HG03095 (cell line): Measurements from ENCODE around the gene HCAR1.
"Not testable (repeated sequence)": the region's sequence is repeated elsewhere in the genome, so short reads cannot be mapped to it uniquely, and the experiment has no call there.

ENCODE experiments used
- ATAC-seq: cut with Tn5 transposase; IDR thresholded peaks from one replicate; pipeline ENCODE4 v1.9.1; 2021; ENCODE audit warnings: moderate library complexity; ENCODE audit not compliant: unreplicated experiment

HCAR1 gene

GRCh38 chr12:122722387-122722786 is 8.3 kb downstream of the HCAR1 start:
- ATAC-seq, result no peak

DNA sequence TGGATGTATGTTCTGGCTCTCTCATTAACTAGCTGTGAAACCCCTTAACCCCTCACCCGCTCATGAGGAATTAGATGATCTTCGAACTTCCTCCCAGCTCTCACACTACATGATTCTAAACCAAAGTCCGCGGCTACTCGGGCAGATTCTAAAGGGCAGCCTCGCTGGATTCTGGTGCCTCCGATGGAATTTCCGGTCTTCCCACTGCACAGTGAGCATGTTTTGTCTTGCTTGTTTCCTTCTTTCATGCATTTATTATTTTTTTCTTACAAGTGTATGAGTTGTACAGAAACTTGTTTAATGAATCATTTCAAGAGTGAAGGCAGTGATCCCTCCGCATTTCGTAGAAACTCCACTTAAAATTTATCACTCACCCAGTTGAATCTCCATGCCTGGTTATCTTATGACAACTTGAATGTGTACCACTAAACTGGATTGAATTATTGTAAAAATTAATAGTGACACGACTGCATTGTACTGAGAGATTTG is 9.5 kb downstream of the HCAR1 start:
- no peak for ATAC-seq

GRCh38 chr12:122716658-122717057 is 14.0 kb downstream of the HCAR1 start, which contains the start of gene HCAR3:
TSS of gene HCAR3 (minus strand) at chr12:122716811. CDS start at chr12:122716737, 74 bp downstream.
- ATAC-seq, result not testable (repeated sequence)

DNA sequence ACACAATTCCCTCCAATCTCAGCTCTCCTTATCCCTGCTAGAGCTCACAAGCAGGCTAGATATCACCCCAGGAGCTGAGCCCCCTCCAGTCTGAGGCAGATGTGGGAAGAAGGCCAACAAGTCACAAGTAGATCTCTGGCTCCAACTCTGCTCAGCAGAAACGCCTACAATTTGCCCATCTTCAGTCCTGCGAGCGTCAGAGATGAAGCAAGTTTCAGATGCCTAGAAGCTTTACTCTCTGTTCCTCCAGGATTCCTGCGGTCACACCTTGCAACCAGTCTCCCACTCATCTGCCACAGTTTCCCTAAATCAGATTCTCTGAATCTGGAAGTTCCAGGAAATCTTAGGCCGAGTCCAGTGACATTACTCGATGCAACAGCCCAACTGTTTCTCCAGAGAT is 15.4 kb downstream of the HCAR1 start:
- ATAC-seq, result not testable (repeated sequence)

DNA sequence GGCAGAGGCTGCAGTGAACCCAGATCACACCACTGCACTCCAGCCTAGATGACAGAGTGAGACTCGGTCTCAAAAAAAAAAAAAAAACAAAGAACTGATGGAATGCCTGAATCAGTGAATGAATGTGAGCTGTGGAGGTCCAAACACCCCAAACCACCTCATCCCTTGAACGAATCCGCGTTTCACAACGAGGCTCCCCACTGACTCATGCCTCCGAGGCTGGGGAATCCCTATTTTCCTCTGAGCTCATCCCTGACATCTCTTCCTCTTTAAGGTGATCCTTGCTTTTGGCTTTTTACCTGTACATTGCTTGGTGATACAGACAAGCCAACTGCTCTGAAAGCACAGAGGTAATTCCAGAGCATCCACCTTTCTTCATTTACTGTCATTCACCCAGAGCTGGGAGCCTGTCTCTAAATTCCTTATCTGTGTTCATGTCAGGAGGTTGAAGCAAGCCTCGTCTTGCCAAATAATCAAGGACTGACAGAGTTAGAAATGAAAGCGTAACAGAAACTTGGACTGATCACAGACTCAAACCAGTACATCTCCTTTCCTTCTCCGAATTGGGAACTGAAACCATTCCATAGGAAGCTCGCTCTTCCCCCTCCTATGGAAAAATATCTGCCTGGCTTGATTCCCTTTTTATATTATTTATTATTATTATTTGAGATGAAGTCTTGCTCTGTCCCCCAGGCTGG is 17.0 kb downstream of the HCAR1 start:
- ATAC-seq, result not testable (repeated sequence)

DNA sequence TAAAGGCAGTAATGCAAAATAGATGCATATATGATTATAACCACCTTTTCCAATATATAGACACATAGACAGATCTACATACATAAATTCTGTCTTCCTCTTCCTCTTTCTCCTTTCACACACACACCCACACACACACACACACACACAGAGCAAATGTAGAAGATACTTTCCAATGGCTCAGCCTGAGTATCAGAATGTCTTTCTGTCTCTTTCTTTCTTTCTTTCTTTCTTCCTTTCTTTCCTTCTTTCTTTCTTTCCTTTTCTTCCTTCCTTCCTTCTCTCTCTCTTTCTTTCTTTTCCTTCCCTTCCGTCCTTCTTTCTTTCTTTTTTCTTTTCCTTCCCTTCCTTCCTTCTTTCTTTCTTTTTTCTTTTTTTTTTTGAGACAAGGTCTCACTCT is 19.4 kb downstream of the HCAR1 start:
- ATAC-seq, result not testable (repeated sequence)

GRCh38 chr12:122710341-122710740 is 20.3 kb downstream of the HCAR1 start:
- not testable (repeated sequence) for ATAC-seq

DNA sequence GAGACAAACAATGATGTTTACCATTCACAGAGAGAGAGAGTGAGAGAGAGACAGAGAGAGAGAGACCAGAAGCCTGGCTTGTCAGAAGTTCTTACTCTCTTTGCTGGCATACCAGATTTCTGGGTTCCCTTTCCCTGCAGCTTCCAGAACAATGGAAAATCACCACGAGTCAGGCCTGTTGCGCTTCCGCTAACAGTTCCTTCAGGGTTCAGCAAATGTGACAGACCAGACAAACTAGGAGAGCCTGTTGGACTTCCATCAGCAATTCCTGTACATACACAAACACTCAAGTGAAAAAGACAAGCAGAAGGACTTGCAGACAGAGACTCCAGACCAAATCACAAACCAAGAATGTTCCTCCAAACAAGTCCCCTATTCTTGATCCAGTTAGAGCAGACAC is 21.4 kb downstream of the HCAR1 start:
- ATAC-seq, result not testable (repeated sequence)

GRCh38 chr12:122703841-122704240 is 26.8 kb downstream of the HCAR1 start:
- not testable (repeated sequence) for ATAC-seq

GRCh38 chr12:122702890-122703611 is 27.6 kb downstream of the HCAR1 start, which contains the start of gene HCAR2:
TSS of gene HCAR2 (minus strand) at chr12:122703357. CDS start at chr12:122703283, 74 bp downstream.
- ATAC-seq, result not testable (repeated sequence)

DNA sequence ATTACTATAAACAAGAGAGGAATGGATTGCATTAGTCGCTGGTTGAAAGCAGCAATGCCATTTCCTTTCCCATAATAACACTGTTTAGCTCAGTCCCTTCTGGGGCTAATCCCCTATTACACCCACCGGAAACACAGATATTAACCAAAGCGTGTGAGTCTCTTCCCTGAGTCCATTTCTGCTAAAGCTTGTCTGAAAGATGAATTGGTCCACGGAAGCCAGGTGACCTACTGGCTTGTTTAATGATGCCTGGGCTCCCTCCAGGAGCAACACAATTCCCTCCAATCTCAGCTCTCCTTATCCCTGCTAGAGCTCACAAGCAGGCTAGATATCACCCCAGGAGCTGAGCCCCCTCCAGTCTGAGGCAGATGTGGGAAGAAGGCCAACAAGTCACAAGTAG is 29.2 kb downstream of the HCAR1 start:
- not testable (repeated sequence) for ATAC-seq

DNA sequence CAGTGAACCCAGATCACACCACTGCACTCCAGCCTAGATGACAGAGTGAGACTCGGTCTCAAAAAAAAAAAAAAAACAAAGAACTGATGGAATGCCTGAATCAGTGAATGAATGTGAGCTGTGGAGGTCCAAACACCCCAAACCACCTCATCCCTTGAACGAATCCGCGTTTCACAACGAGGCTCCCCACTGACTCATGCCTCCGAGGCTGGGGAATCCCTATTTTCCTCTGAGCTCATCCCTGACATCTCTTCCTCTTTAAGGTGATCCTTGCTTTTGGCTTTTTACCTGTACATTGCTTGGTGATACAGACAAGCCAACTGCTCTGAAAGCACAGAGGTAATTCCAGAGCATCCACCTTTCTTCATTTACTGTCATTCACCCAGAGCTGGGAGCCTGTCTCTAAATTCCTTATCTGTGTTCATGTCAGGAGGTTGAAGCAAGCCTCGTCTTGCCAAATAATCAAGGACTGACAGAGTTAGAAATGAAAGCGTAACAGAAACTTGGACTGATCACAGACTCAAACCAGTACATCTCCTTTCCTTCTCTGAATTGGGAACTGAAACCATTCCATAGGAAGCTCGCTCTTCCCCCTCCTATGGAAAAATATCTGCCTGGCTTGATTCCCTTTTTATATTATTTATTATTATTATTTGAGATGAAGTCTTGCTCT is 30.5 kb downstream of the HCAR1 start:
- not testable (repeated sequence) for ATAC-seq

DNA sequence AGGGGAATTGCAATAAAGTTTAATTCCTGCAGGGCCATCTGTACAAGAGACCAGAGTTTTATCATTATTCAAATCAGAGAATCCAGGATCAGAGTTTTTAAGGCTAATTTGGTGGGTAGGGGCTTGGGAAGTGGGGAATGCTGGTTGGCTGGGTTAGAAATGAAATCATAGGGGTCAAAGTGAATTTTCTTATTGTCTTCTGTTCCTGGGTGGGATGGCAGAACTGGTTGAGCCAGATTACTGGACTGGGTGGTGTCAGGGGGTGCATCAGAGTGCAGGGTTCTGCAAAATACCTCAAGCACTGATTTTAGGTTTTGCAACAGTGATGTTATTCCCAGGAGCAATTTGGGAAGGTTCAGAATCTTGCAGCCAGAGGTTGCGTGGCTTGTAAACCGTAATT is 33.7 kb downstream of the HCAR1 start:
- ATAC-seq, result not testable (repeated sequence)

DNA sequence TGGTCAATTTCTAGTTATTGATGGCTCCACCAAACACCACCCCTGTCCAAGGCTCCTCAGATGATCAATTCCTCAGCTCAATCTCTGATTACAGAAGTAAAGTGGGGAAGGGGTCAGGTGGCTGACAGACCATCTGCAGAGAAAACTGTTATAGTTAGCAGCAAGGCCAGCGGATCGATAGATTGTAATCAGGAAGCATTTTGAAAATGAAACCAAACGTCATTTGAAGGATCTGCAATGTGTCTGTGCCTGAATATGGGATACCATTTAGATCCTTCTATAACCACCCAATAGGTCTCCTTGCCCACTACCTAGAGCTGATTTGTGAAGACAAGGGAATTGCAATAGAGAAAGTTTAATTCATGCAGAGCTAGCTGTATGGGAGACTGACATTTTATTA is 39.1 kb downstream of the HCAR1 start:
- no peak for ATAC-seq

DNA sequence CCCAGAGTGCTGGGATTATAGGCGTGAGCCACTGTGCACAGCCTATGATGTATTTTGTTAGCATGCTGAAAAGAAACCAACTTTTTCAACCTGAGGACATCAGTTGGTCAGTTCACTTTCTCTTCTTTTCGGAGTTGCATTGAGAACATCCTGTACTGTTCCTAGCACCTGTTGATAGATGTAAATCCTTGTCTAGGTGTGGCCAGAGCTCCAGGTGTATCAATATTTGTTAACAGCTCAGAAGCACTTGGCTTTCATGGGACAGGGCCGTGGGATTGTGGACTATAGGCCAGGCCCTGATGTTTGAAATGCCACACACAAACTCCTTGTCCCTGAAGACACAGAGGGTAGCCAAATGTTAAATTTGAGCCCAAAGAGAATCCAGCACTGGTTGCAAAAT is 42.4 kb downstream of the HCAR1 start:
- no peak for ATAC-seq

DNA sequence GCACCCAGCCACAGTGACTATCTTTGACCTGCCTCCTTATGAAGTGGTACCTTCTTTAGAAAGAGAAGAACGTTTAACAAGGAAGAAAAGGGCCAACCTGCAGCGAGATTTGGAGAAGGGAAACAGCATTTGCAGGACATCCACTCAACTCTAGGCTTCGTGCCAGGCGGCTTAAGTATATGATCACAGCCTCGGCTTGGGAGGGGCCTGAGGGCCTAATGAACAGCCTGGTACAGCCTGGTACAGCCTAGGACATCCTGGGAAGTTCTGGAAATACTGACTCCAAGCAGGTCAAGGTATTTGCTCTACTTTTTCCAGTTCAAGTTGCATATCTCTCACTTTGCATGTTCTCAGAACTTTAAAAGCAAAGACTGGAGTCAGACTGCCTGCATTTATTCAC is 43.6 kb downstream of the HCAR1 start:
- ATAC-seq, result no peak

GRCh38 chr12:122686538-122686937 is 44.1 kb downstream of the HCAR1 start:
- no peak for ATAC-seq

DNA sequence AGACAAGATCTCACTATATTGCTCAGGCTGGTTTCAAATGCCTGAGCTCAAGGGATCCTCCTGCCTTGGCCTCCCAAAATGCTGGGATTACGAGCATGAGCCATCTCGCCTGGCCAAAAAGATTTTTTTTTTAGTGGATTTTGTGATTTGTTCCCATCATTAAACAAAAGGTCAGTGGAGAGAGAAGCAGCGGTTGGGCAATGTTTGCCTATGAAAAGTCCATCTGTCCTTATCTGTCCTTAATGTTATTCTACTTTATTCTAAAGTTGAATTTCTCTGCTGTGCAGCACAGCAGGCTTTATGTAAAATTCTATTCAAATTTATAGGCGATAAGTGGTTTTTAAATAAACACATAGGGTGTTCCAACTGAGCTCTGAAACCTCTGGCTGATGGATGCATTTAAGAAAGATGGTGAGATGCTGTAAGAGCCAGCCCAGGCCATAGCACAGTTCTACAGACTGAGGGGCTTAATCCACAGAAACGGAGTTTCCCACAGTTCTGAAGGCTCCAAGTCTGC is 46.3 kb downstream of the HCAR1 start:
- ATAC-seq, result no peak

GRCh38 chr12:122681814-122682213 is 48.8 kb downstream of the HCAR1 start:
- no peak for ATAC-seq

GRCh38 chr12:122680989-122681388 is 49.7 kb downstream of the HCAR1 start:
- not testable (repeated sequence) for ATAC-seq

- ATAC-seq, result not testable (repeated sequence)
Observed at GRCh38 chr12:122676781-122677180, 53.9 kb downstream of the HCAR1 start.
